Activated CD8-positive, alpha-beta memory T cell treated with anti-CD3 and anti-CD28 coated beads for 48 hours (primary cell): ENCODE measurements around the gene CCDC12.

ENCODE experiments used
- DNase-seq, 3 experiments: peaks; one replicate each; pipeline ENCODE4 v3.0.0-alpha.2; 2020; ENCODE audit warnings: low read depth in 2 of 3, low spot score in 2 of 3

The CCDC12 gene

DNA sequence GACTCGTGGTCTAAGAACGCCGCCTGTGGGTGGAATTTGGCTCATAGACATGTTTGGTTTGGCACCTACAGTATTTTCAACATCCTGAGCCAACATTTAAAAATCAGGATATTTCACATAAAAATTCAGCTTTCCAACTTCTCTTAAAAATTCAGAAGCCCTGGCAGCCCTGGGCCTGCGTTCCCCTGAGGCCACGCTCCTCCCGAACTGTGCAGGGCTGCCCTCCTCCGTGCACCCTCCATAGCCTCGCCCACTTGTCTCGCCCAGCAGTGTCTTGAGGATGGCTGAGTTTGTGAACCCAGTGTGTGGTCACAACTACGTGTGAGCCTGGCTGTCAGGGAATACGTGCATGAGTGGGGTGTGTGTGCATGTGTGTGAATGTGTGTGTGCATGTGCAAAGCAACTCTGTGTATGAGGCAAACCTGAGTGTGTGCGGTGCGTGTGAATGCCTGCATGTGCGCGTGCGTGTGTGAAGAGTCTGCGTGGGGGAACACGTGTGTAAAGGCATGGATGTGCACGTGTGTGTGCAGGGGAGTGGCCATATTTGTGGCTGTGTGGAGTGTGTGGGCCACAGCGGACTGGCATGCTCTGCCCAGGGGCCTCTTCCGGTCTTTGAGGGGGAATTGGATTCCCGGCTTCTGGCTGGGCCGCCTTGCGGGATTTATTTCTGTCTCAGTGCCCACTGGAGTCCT lies 68.1 kb downstream of the CCDC12 start:
- no peak for DNase-seq

DNA sequence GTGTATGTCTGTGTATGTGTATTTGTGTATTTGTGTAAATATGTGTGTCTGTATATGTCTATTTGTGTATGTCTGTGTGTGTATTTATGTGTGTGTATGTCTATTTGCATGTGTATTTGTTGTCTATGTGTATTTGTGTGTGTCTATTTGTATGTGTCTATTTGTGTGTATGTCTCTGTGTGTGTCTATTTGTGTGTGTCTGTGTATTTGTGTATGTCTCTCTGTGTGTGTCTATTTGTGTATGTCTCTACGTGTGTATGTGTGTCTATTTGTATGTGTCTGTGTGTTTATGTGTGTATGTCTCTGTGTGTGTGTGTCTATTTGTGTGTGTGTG lies 68.6 kb downstream of the CCDC12 start:
- no peak for DNase-seq

DNA sequence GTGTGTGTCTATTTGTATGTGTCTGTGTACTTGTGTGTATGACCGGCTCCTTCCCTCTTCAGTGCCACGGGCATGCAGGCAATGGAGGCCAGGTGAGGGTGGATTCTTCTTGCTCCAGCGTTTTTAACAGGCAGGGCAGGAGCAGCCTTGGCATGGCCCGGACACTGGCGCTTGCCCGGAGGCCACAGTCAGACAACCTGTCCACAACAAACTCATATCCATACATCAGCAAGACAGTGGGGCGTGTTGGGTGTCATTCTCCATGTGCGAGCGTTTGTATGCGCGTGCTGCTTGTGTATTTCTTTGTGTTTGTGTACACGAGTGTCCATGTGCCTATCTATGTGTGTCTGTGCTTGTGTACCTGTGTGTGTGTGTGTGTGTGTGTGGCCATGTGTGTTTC lies 69.3 kb downstream of the CCDC12 start:
- DNase-seq: no peak

DNA sequence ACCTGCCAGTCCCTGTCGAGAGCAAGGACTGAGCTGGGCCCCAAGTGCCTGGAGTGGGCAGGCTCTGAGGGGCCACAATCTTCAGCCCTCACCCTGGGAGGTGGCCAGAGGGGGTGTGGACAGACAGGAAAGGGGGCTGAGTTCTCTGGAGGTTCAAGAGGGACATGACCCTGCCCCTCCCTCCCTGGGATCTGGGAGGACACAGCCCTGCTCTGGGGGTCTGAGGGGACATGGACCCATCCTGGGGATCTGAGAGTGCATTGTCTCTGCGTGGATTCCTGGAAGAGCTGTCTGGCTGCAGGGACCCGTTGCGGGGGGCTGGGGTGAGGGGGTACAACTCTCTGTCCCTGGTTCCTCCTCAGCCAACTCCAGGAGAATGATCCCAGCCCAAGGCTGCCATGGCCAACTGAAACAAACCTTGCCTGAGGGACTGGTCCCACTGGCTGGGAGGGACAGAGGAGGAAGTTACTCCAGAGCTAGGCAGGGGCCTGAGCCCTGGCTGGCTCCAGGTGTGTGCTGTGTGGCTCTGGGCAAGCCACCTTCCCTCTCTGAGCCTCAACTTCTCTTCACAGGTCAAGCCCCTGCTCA lies 70.0 kb downstream of the CCDC12 start:
- DNase-seq: no peak

DNA sequence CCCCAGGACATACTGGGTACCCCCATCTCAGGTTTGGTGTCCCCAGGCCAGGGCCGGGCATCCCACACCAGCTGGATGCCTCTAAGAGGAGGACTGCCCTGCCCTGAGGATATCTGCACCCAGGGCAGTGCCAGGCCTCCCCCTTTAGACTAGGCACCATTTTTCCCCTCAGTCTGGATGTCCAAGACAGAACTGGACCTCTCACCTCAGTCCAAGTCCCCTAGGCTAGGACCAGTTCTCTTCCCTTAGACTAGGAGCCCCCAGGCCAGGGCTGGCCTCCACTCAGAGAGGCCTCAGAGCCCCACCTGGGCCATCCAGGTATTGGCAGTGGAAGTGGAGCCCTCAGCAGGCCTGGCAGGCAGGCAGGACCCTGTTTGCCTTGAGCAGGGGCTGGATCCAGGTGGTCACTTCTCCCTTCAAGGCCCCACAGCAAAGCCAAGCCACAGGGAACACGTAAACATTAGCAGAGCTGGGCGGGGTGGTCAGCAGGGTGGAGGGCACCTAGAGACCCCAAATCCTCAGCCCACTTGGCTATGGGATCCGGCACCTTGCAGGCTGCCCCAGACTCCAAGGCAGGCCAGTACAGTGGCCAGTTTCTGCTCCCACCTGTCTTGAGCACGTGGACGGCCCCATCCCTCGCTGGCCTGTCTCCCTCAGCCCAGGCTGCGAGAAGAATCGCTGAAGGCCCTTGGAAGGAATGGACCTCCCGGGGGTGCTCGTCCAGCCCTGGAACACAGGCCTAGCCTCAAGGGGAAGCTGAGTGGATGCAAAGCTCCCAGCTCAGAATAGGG lies 70.7 kb downstream of the CCDC12 start:
- DNase-seq: no peak

DNA sequence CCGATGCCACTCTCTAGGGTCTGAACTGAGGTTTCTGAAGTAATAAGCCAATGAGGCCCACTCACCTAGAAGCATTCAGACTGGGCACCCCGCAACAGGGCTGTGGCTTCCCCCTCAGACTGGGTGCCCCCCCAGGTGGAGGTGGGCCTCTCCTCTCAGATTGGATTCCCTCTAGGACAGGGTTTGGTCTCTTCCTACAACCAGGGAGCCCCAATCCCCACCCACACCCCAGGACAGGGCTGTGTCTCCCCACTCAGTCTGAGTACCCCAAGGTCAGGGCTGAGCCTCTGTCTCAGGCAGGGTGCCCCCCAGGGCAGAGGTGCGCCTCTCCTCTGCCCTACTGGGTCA lies 71.4 kb downstream of the CCDC12 start:
- DNase-seq: no peak

DNA sequence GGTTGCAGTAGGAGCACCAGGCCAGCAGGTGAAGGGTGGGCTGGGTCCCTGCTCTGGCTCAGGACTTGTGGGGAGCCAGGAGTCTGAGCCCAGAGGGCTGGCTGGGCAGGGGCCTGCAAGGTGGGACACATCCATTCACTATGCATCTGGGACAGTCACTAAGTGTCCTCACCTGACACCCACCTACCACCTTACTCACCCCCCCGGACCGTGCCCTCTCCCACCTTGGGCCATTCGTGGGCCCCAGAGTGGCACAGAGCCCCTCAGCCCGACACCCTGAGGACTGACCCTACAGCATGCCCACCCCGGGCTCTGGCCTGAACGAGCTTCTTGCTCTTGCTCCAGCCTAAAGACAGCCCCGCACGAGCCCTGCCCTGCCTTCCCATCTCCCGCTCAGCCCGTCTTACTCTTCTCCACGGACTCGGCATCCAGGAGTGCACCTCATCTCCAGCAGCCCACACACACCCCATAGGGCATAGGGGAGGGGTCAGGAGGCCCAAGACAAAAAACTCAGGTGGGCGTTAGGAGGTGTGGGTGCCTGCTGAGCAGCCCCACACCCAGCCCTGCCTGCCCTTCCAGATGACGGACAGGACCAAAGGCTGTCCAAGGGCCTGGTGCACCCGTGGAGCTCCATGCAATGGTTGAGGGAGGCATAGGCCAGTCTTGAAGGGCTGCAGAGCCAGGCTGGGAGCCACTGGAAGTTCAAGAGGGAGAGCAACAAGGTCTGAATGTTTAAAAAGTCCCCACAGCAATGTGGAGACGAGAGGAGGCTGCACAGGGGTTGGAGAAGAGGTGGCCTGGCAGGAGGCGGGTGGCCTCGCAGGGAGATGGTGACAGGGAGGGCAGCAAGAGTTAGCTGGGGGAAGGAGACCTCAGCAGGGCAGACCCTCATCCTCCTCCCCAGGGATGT lies 72.0 kb downstream of the CCDC12 start:
- DNase-seq: no peak

DNA sequence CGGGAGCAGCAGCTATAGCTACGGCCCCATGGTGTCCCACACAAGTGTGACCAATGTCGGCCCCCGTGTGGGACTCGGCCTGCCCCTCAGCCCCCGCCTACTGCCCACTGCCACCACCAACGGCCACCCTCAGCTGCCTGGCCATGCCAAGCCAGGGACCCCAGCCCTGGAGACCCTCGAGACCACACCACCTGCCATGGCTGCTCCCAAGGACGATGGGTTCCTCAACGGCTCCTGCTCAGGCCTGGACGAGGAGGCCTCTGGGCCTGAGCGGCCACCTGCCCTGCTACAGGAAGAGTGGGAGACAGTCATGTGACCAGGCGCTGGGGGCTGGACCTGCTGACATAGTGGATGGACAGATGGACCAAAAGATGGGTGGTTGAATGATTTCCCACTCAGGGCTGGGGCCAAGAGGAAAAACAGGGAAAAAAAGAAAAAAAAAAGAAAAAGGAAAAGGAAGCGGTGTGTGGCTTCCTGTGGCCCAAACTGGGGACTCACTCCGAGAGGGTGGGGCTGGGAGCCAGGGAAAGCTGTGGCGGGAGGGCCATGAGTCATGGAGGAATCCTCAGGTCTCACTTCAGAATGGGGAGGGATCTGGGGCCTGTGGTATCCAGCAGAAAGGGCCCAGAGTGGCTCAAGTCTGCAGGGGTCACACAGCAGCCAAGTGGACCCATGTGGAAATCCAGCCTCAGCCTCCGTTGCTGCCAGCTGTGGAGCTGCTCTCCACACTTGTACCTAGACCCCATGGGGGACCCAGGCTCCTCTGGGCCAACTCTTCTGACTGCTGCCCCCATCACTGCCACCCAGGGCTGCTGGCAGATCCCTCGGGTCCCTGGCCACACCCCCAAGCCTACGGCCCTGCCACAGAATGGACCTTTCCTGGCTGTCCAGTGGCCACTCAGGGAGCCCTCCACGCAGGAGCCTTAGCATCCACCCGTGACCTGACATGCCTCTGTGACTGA lies 72.9 kb downstream of the CCDC12 start:
- no peak for DNase-seq

DNA sequence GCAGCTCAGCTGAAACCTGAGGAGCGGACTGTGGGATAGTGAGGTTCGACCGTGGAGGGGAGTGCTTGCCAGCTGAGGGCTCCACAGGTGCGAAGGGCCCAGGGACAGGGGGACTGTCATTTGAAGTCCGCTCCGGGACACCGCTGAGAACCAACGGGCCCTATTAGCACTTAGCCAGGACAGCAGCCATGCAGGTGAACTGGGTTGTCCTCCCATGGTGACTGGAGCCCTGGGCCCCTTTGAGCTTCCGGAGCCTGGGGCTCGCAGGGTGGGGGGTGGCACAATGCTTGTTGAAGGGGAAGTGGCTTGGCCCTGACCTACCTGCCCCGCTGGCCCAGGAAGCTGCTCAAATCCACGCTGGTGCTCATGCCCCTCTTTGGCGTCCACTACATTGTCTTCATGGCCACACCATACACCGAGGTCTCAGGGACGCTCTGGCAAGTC lies 74.3 kb downstream of the CCDC12 start:
- DNase-seq: no peak

DNA sequence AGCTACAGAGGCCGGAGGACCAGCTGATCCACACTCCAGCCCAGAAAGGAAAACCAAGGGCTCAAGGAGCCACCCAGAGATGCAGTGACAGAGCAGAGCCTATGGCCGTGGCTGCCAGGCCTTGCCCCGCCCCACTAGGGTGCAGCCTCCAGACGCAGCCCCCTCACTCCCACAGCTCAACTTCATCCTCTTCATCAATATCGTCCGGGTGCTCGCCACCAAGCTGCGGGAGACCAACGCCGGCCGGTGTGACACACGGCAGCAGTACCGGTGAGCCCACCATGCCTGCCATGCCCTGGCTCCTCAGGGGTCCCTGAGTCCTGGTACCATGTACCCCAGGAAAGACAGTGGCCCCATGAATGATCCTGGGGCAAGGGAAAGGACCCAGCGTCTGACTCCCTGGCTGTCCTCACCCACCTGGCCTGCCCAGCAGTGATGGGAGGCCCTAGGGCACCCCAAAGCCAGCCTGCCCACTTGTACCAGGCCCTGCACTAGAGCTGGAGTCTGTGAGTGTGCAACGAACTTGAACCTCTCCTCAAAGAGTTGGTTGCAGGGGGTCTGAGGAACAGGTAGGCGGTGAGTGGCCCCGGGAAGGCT lies 74.9 kb downstream of the CCDC12 start:
- DNase-seq: no peak

DNA sequence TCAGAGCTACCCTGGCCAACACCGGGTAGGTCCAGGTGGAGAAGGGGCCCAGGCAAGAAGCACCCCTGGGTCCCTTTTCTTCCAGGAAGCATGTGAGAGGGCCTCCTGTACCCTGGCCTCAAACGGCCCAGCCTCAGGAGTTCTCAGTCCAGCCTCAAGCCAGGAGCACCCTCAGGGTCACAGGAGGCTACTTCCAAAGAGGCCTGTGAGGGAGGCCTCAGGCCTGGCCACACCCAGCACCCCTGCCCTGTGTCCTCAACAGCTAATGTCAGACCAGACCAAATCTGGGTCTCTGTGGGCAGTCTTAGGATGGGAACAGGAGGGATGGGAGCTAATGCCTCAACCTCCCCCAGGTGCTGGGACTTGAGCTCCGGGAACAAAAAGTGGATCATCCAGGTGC lies 75.5 kb downstream of the CCDC12 start:
- no peak for DNase-seq

DNA sequence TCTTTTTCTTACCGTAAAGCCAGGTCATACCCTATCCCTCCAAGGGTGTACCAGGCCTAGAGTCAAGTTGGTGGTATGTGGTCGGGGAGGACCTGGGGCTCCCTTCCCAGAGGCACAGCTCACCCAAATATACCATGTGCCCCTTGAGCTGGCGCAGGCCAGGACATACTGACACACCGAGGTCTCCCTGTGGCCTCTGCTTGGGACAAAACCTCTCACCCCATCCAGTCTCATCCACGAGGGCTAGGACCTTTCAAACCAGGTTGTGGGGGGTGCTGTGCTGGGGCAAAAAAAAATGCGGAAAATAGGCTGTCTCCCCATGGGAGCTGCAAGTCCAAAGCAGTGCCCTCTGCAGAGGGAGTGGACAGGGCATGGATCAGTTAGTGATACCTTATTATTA lies 76.2 kb downstream of the CCDC12 start:
- DNase-seq: no peak

DNA sequence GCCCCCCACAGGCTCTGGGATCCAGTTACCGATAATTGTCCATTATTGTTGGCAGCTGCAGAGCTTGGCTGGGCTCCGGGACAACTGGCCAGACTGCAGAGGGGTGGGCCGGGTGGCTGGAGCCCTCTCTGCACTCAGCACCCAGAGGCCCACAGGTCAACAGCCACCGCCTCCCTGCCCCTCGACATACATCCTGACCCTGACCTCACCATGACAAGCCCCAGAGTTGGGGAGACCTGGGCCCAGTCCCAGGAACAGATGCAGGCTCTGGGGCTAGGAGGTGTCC lies 76.6 kb downstream of the CCDC12 start:
- no peak for DNase-seq

DNA sequence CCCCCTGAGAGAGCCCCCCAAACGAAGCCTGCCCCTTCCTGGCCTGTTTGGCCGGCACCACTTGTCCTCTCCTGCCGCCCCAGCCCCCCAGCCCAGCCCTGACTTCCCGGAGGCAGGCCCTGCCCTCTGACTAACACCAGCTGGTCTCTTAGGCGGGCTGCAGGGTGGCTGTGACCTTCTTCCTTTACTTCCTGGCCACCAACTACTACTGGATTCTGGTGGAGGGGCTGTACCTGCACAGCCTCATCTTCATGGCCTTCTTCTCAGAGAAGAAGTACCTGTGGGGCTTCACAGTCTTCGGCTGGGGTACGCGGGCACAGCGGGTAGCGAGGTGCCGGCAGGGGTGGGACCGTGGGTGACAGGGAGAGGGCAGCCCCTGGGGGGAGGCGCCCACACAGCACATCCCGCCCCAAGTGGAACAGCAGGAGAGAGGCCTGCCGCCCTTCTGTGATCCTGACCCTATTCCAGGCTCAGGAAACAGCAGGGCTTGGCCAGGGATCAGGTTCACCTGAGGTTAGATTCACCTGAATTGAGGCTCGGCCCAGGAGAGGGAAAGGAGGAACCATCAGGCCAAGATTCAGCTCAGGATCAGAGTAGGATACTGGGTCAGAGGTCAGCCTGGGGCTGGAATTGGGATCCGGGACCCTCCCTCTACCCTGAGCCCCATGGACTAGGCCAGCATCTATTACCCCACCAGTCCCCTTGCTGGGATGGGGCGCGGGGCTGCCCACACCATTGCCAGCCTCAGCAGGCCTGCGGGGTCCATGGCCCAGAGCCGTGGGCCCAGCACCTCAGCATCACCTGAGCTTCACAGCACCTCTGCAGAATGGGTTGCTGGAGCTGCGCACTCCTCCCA lies 77.2 kb downstream of the CCDC12 start:
- DNase-seq: no peak

DNA sequence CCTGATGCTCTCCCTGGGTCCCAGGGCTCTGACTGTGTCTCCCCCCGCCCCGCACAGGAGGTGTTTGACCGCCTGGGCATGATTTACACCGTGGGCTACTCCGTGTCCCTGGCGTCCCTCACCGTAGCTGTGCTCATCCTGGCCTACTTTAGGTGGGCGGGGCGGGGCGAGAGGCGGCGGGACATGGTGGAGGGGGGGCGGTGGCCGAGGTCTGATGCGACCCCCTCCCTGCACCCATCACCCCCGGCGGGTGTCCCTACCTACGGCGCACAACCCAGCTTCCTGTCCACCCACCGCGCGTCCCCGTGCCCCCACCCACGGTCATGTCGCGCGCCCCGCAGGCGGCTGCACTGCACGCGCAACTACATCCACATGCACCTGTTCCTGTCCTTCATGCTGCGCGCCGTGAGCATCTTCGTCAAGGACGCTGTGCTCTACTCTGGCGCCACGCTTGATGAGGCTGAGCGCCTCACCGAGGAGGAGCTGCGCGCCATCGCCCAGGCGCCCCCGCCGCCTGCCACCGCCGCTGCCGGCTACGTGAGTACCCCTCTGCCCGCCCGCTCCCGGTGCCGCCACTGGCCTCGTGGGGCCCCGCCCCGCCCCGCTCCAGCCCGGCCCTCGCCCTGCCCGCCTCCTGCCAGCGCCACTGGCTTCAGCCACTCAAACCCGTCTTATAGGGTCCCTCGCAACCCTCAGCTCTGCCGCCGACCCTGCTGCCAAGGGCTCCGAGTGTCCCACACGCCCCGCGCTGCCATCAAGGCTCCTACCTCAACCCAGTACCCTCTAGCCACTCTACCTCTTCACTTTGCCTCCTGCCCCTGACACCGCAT lies 78.0 kb downstream of the CCDC12 start:
- DNase-seq: no peak

DNA sequence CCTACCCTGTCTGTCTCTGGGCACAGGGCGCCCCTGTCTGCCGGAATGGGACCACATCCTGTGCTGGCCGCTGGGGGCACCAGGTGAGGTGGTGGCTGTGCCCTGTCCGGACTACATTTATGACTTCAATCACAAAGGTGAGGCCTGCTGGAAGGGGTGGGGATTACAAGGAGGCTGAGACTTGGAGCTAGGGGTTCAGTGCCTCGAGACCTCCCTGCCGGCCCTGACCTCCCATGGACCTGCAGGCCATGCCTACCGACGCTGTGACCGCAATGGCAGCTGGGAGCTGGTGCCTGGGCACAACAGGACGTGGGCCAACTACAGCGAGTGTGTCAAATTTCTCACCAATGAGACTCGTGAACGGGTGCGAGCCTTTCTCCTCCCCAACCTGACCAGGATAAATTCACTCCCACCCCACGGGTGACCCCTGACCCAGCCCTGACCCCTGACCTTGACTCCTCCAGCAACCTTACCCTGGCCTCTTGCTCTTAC lies 78.7 kb downstream of the CCDC12 start:
- no peak for DNase-seq

DNA sequence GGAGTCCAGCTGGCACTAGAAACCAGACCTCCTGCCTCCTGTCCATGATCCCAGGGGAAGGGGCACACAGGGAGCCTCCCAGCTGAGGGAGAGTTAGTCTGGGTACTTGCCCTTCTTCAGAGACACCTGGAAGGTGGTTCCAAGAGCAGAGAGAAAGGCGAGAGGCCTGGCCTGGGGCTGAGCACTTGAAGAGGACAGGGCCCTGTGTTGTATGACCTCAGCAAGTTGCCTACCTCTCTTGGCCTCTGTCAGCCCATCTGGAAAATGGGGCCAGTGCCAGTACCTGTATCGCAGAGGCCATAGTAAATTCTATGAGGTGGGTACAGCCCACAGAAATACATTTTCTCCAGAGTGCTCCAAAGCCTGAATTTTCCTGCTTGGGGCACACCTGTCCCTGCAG lies 79.5 kb downstream of the CCDC12 start:
- no peak for DNase-seq

DNA sequence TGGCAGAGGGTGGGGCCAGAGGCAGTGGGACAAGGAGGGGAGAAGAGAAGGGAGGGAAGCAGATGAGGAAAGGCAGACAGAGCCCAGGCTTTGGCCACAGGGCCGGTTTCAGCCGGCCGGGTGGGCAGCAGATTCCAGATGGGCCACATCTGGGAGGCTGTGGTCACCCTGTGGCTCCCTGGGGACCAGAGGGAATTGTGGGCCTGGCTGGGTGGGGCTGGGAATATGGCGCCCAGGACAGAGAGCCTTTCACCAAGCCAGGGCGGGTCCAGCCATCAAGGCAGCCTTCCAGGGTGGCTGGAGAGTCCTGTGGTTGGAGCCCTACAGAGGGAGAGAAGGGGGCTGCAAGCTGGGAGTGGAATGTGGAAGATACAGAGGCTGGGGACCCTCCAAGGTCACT lies 80.2 kb downstream of the CCDC12 start:
- no peak for DNase-seq
